Spleen (tissue), 11 donors: ENCODE data around the gene UNC13C. TPM values are rescaled to one million over a fixed set of nuclear protein-coding genes. Genes with fewer than 3 reads are reported as not detected.

Experiments used
- DNase-seq: peaks from one replicate; pipeline ENCODE4 v3.0.0-alpha.2; 2020
- H3K27ac ChIP-seq, 8 donors: fragments of 200-600 bp; sonication (generic) in 7 of 8; 1 replicate in 4 of 8; 2 replicates in 4 of 8; pipeline versions ENCODE4 v1.5.0 to v1.8.0; 2016 to 2021; ENCODE audit warnings: inconsistent platforms in 4 of 8, mild to moderate bottlenecking in 4 of 8, moderate library complexity in 1 of 8
- H3K27me3 ChIP-seq, 7 donors: fragments of 200-600 bp; sonication (generic) in 6 of 7; replicated peaks in 1 of 7; 1 replicate in 4 of 7; 2 replicates in 3 of 7; pipeline versions ENCODE4 v1.5.0 to v1.8.0; 2016 to 2021; ENCODE audit warnings: inconsistent platforms in 3 of 7, mild to moderate bottlenecking in 1 of 7
- H3K36me3 ChIP-seq, 6 donors: fragments of 200-600 bp; sonication (generic) in 5 of 6; 1 replicate in 4 of 6; 2 replicates in 2 of 6; pipeline versions ENCODE4 v1.5.0 to v1.8.0; 2016 to 2021; ENCODE audit warnings: inconsistent platforms in 2 of 6
- H3K4me1 ChIP-seq, 6 donors: fragments of 200-600 bp; sonication (generic) in 5 of 6; 1 replicate in 3 of 6; 2 replicates in 3 of 6; pipeline versions ENCODE4 v1.5.0 to v1.8.0; 2016 to 2021; ENCODE audit warnings: inconsistent platforms in 3 of 6
- H3K4me3 ChIP-seq, 8 donors: fragments of 200-600 bp; sonication (generic) in 7 of 8; 1 replicate in 4 of 8; 2 replicates in 4 of 8; pipeline versions ENCODE4 v1.5.0 to v1.8.0; 2016 to 2021; ENCODE audit warnings: inconsistent platforms in 4 of 8, mild to moderate bottlenecking in 4 of 8, moderate library complexity in 2 of 8
- H3K9me3 ChIP-seq, 8 donors: fragments of 200-600 bp; sonication (generic) in 7 of 8; 1 replicate in 4 of 8; 2 replicates in 4 of 8; pipeline versions ENCODE4 v1.5.0 to v1.8.0; 2016 to 2021; ENCODE audit warnings: inconsistent platforms in 4 of 8
- CTCF ChIP-seq, 11 experiments: fragments of 200-600 bp in 7 of 11; fragments of 450-650 bp in 4 of 11; sonication (generic) in 4 of 11; IDR thresholded peaks in 8 of 11; conservative IDR thresholded peaks in 3 of 11; 1 replicate in 7 of 11; 2 replicates in 4 of 11; pipeline versions ENCODE4 v1.4.0 to v1.8.0; 2016 to 2021; ENCODE audit warnings: antibody characterized with exemption in 11 of 11, inconsistent platforms in 4 of 11, mild to moderate bottlenecking in 1 of 11
- POLR2A ChIP-seq, 3 donors: fragments of 450-650 bp; IDR thresholded peaks; one replicate each; pipeline ENCODE4 v1.5.1; 2017; ENCODE audit warnings: antibody characterized with exemption in 3 of 3, mild to moderate bottlenecking in 1 of 3
- POLR2AphosphoS5 ChIP-seq, 3 donors: sonication (generic); formaldehyde crosslinking; IDR thresholded peaks; one replicate each; pipeline ENCODE4 v1.5.1; 2017; ENCODE audit warnings: antibody characterized with exemption in 3 of 3
- WGBS, 5 donors: extraction: QIAGEN DNeasy Blood & Tissue Kit in 3 of 5; methylation state at CpG; one replicate each; pipeline versions ENCODE4 v1.1.5 to v1.1.7; 2013 to 2018; 5-methylcytosine and 5-hydroxymethylcytosine counted together
- intact Hi-C: fragments of 100-400 bp; cut with DNase I; formaldehyde crosslinking; loops from one replicate; pipeline ENCODE4 v1.15.0; 2023; ENCODE audit warnings: low total_unique reads
- polyA plus RNA-seq, 3 donors: library from polyadenylated mRNA; stranded (reverse); fragments of 200-250 nt; gene quantifications; one replicate each; pipeline ENCODE4 v1.2.1, GENCODE V29; 2013
- total RNA-seq, 7 donors: library from RNA; depleted of rRNA in 3 of 7; stranded (reverse); fragments of >200 nt in 3 of 7; fragmentation: NEBNext Ultra II Directional in 4 of 7; extraction: Animal tissue kit (Norgen Biotek cat#: 25700) in 4 of 7; gene quantifications; one replicate each; pipeline versions ENCODE4 v1.1.0 to v1.2.1, GENCODE V29; 2016 to 2021
- donor health status: healthy with polysubstance abuse.
- donor health status: DM: no; HTN: no; CAD: no; lungs with moderate emphysema.
- donor health status: DM: no; HTN: no; CAD: no.
- donor health status: Bipolar disorder and iron deficiency.
- donor health status: healthy.
- donor health status: DM: no; HTN: no; CAD: no.
- donor health status: DM: yes; HTN: yes; CAD: no.

The UNC13C gene
- total and polyA plus RNA-seq, 10 donors: 0.06 TPM; not detected in 9

GRCh38 chr15:54321426-54321825, 343.2 kb downstream of the UNC13C start:
- intact Hi-C loops: no loop called here
- Histone ChIP-seq H3K27ac (no peak overlapping the region), H3K36me3 (no peaks in the 10 kb centered on the region), H3K27me3 (no peaks in the 10 kb centered on the region), H3K4me1 (no peaks in the 10 kb centered on the region), H3K9me3 (no peaks in the 10 kb centered on the region), H3K4me3 (no peak overlapping the region)
- no peak for DNase-seq
- 68 to 87% (median 83%) methylated on average over 6 of the region's 6 CpGs for WGBS, 5 donors
- TF ChIP-seq POLR2AphosphoS5 (IDR thresholded peaks at IDR 0.05) (no peak), POLR2A (IDR thresholded peaks at IDR 0.05) (no peak)

- Histone ChIP-seq H3K27ac (no peak overlapping the region), H3K4me1 (no peaks in the 10 kb centered on the region), H3K4me3 (no peak overlapping the region), H3K9me3 (no peaks in the 10 kb centered on the region), H3K27me3 (no peaks in the 10 kb centered on the region), H3K36me3 (no peaks in the 10 kb centered on the region)
- intact Hi-C loops: no loop called here
- TF ChIP-seq POLR2AphosphoS5 (IDR thresholded peaks at IDR 0.05) (no peak), POLR2A (IDR thresholded peaks at IDR 0.05) (no peak), CTCF (IDR thresholded peaks at IDR 0.05 in 8 of 11, conservative IDR thresholded peaks at IDR 0.05 in 3 of 11) (no peak)
- 48 to 73% (median 56%) methylated on average over 1 of the region's 1 CpG for WGBS, 5 donors
- no peak for DNase-seq
Measured at GRCh38 chr15:54322341-54322740, 344.1 kb downstream of the UNC13C start.

GRCh38 chr15:54345301-54345700, 367.1 kb downstream of the UNC13C start:
- no peaks in the 10 kb centered on the region for H3K36me3 ChIP-seq
- no peaks in the 10 kb centered on the region for H3K4me1 ChIP-seq
- no peak overlapping the region for H3K4me3 ChIP-seq
- 57 to 93% (median 79%) methylated on average over 2 of the region's 2 CpGs for WGBS, 5 donors
- DNase-seq: no peak
- H3K9me3 ChIP-seq: peaks cover 0 to 6% (median 0%) of the 10 kb centered on the region in 8 donors
- no peak for TF ChIP-seq CTCF (IDR thresholded peaks at IDR 0.05 in 8 of 11, conservative IDR thresholded peaks at IDR 0.05 in 3 of 11)
- TF ChIP-seq POLR2A (IDR thresholded peaks at IDR 0.05): no peak
- TF ChIP-seq POLR2AphosphoS5 (IDR thresholded peaks at IDR 0.05): no peak
- H3K27ac ChIP-seq: no peak overlapping the region
- H3K27me3 ChIP-seq: no peaks in the 10 kb centered on the region
- intact Hi-C loops: no loop called here

- no peak for TF ChIP-seq POLR2A (IDR thresholded peaks at IDR 0.05)
- no peak for TF ChIP-seq CTCF (IDR thresholded peaks at IDR 0.05 in 8 of 11, conservative IDR thresholded peaks at IDR 0.05 in 3 of 11)
- TF ChIP-seq POLR2AphosphoS5 (IDR thresholded peaks at IDR 0.05): no peak
- no peak for DNase-seq
- Histone ChIP-seq H3K27ac (no peak overlapping the region), H3K4me1 (no peaks in the 10 kb centered on the region), H3K4me3 (no peak overlapping the region), H3K9me3 (peaks cover 0 to 6% (median 0%) of the 10 kb centered on the region in 8 donors), H3K27me3 (no peaks in the 10 kb centered on the region), H3K36me3 (no peaks in the 10 kb centered on the region)
- 76 to 89% (median 87%) methylated on average over 7 of the region's 7 CpGs for WGBS, 5 donors
- intact Hi-C loops: no loop called here
Measured at GRCh38 chr15:54345827-54346226, 367.6 kb downstream of the UNC13C start.
